Keratinocyte (primary cell): ENCODE data around the gene C10orf90. TPM values are rescaled to one million over a fixed set of nuclear protein-coding genes. Genes with fewer than 3 reads are reported as not detected.

Source experiments
- DNase-seq: peaks from one replicate; pipeline ENCODE4 v3.0.0-alpha.2; 2011; ENCODE audit warnings: low read depth, missing footprints, low spot score
- FAIRE-seq: peaks from 2 replicates; lab custom pipeline; 2011; peaks lifted over from hg19 to GRCh38; lab: Jason Lieb, UNC
- H2AFZ ChIP-seq: 2 replicates; pipeline ENCODE4 v1.6.0; 2012; ENCODE audit warnings: low read length, control low read depth, inconsistent platforms; ENCODE audit not compliant: control insufficient read depth
- H3K27ac ChIP-seq: 2 replicates; pipeline ENCODE4 v1.5.1; 2011; ENCODE audit warnings: low read length; ENCODE audit not compliant: control insufficient read depth, insufficient read depth
- H3K27me3 ChIP-seq: 3 replicates; pipeline ENCODE4 v1.6.0; 2011; ENCODE audit warnings: low read length; ENCODE audit not compliant: control insufficient read depth, insufficient read depth; ENCODE audit errors: extremely low read depth
- H3K36me3 ChIP-seq, 2 experiments: 2 replicates in 1 of 2; 3 replicates in 1 of 2; pipeline ENCODE4 v1.5.1; 2011; ENCODE audit warnings: low read length in 2 of 2, mild to moderate bottlenecking in 1 of 2; ENCODE audit not compliant: control insufficient read depth in 2 of 2, insufficient read depth in 2 of 2; ENCODE audit errors: extremely low read depth in 1 of 2
- H3K4me1 ChIP-seq: 3 replicates; pipeline ENCODE4 v1.5.1; 2011; ENCODE audit warnings: low read length; ENCODE audit not compliant: control insufficient read depth, insufficient read depth; ENCODE audit errors: extremely low read depth
- H3K4me2 ChIP-seq: 3 replicates; pipeline ENCODE4 v1.6.0; 2011; ENCODE audit warnings: low read depth, low read length; ENCODE audit not compliant: control insufficient read depth, insufficient read depth; ENCODE audit errors: extremely low read depth
- H3K4me3 ChIP-seq, 3 experiments: fragments of 200-600 bp in 1 of 3; sonication (generic) in 1 of 3; 2 replicates in 2 of 3; 3 replicates in 1 of 3; pipeline ENCODE4 v1.5.1; 2011 to 2016; ENCODE audit warnings: low read length in 3 of 3, mild to moderate bottlenecking in 3 of 3, control low read depth in 2 of 3, inconsistent platforms in 1 of 3, low read depth in 1 of 3, mixed read lengths in 1 of 3, mixed run types in 1 of 3, moderate library complexity in 1 of 3; ENCODE audit not compliant: control insufficient read depth in 2 of 3, insufficient read depth in 2 of 3; ENCODE audit errors: extremely low read depth in 1 of 3
- H3K79me2 ChIP-seq: 2 replicates; pipeline ENCODE4 v1.6.0; 2012; ENCODE audit warnings: low read length; ENCODE audit not compliant: control insufficient read depth, insufficient read depth
- H3K9ac ChIP-seq: 3 replicates; pipeline ENCODE4 v1.6.0; 2011; ENCODE audit warnings: low read length; ENCODE audit not compliant: control insufficient read depth, insufficient read depth; ENCODE audit errors: extremely low read depth
- H3K9me1 ChIP-seq: 3 replicates; pipeline ENCODE4 v1.6.0; 2011; ENCODE audit warnings: low read length; ENCODE audit not compliant: control insufficient read depth, insufficient read depth; ENCODE audit errors: extremely low read depth
- H3K9me3 ChIP-seq: 2 replicates; pipeline ENCODE4 v1.5.1; 2012; ENCODE audit warnings: low read depth, low read length; ENCODE audit not compliant: control insufficient read depth
- H4K20me1 ChIP-seq: 3 replicates; pipeline ENCODE4 v1.6.0; 2011; ENCODE audit warnings: low read length; ENCODE audit not compliant: control insufficient read depth, insufficient read depth; ENCODE audit errors: extremely low read depth
- CTCF ChIP-seq, 3 experiments: IDR thresholded peaks in 1 of 3; conservative IDR thresholded peaks in 1 of 3; optimal IDR thresholded peaks in 1 of 3; 2 replicates in 2 of 3; 3 replicates in 1 of 3; pipeline versions ENCODE3 to v1.5.1; 2011; ENCODE audit warnings: low read length in 3 of 3, mild to moderate bottlenecking in 3 of 3, moderate library complexity in 2 of 3, control low read depth in 1 of 3, inconsistent platforms in 1 of 3; ENCODE audit not compliant: insufficient read depth in 2 of 3; ENCODE audit errors: extremely low read depth in 1 of 3
- EZH2 ChIP-seq: IDR thresholded peaks from one replicate; pipeline ENCODE4 v1.6.1; 2012; ENCODE audit warnings: inconsistent platforms, mild to moderate bottlenecking, low read length, moderate library complexity
- dilution Hi-C: fragments of 300-500 bp; cut with MboI; formaldehyde crosslinking; loops from one replicate; pipeline ENCODE4 v1.7.0; 2020; ENCODE audit warnings: low sequenced_read_pairs; ENCODE audit not compliant: extremely low pct_ligation_motif_present
- polyA plus RNA-seq, 5 experiments: library from polyadenylated mRNA; depleted of rRNA in 3 of 5; stranded (reverse) in 3 of 5; stranded (forward) in 1 of 5; unstranded in 1 of 5; fragments of >200 nt; gene quantifications; 1 replicate in 1 of 5; 2 replicates in 3 of 5; 3 replicates in 1 of 5; pipeline versions ENCODE4 v1.2.1 to v1.2.3, GENCODE V29; 2011 to 2012; ENCODE audit warnings: missing spikeins in 2 of 5, low read depth in 1 of 5, low replicate concordance in 1 of 5

Gene C10orf90
- polyA plus RNA-seq, 1 donor (not counting 4 experiments of a cell fraction or from before 2014, with no cell fraction given), result not detected

- no peak overlapping the region for H3K4me3 ChIP-seq
- no peak overlapping the region for H2AFZ ChIP-seq
- dilution Hi-C loops, result no loop called here
- DNase-seq (no peak), FAIRE-seq (no peak)
- H3K36me3 ChIP-seq, result no peaks in the 10 kb centered on the region
- peaks cover 7% of the 10 kb centered on the region for H3K27me3 ChIP-seq
- H4K20me1 ChIP-seq, result no peaks in the 10 kb centered on the region
- H3K4me2 ChIP-seq, result no peak overlapping the region
- no peak overlapping the region for H3K9ac ChIP-seq
- TF ChIP-seq EZH2, result no peak
- no peak for TF ChIP-seq CTCF (optimal IDR thresholded peaks at IDR 0.05 in 1 of 3, IDR thresholded peaks at IDR 0.05 in 1 of 3, conservative IDR thresholded peaks at IDR 0.05 in 1 of 3; ENCODE audit: extremely low read depth in 1 of 3, insufficient read depth in 2 of 3, low read length in 3 of 3)
- H3K9me3 ChIP-seq, result no peaks in the 10 kb centered on the region
- H3K27ac ChIP-seq, result no peak overlapping the region
- H3K4me1 ChIP-seq, result peaks cover 2% of the 10 kb centered on the region
- H3K79me2 ChIP-seq, result no peaks in the 10 kb centered on the region
- no peaks in the 10 kb centered on the region for H3K9me1 ChIP-seq
Measured at GRCh38 chr10:126434235-126434634, 236.3 kb downstream of the C10orf90 start.

- DNase-seq (no peak), FAIRE-seq (no peak)
- H3K9me3 ChIP-seq, result no peaks in the 10 kb centered on the region
- dilution Hi-C loops, result no loop called here
- H3K9me1 ChIP-seq, result no peaks in the 10 kb centered on the region
- H3K27ac ChIP-seq, result no peak overlapping the region
- no peak overlapping the region for H2AFZ ChIP-seq
- H3K9ac ChIP-seq, result no peak overlapping the region
- H3K4me1 ChIP-seq, result peaks cover 2% of the 10 kb centered on the region
- no peak overlapping the region for H3K4me3 ChIP-seq
- TF ChIP-seq CTCF (optimal IDR thresholded peaks at IDR 0.05 in 1 of 3, IDR thresholded peaks at IDR 0.05 in 1 of 3, conservative IDR thresholded peaks at IDR 0.05 in 1 of 3; ENCODE audit: extremely low read depth in 1 of 3, insufficient read depth in 2 of 3, low read length in 3 of 3), result no peak
- no peak for TF ChIP-seq EZH2
- no peak overlapping the region for H3K4me2 ChIP-seq
- H3K27me3 ChIP-seq, result peaks cover 7% of the 10 kb centered on the region
- no peaks in the 10 kb centered on the region for H3K36me3 ChIP-seq
- H4K20me1 ChIP-seq, result no peaks in the 10 kb centered on the region
- H3K79me2 ChIP-seq, result no peaks in the 10 kb centered on the region
Measured at GRCh38 chr10:126433351-126433750, 237.1 kb downstream of the C10orf90 start.
